ENCODE measurements around the gene SCO1. TPM values are rescaled to one million over a fixed set of nuclear protein-coding genes. Genes with fewer than 3 reads are reported as not detected.
"Not testable (repeated sequence)": the region's sequence is repeated elsewhere in the genome, so short reads cannot be mapped to it uniquely, and the experiment has no call there.

Gene SCO1
- total RNA-seq, 2 experiments from 2014 or later, result 15.3 to 18.2 TPM

GRCh38 chr17:10698096-10698818 lies 924 bp upstream of the SCO1 start:
- Histone ChIP-seq H3K27me3 (ENCODE audit: control insufficient read depth in 1 of 2, insufficient read depth in 2 of 2, low read length in 2 of 2) (no peaks in the 10 kb centered on the region), H3K4me1 (ENCODE audit: insufficient read depth, low read length) (peaks cover 42% of the 10 kb centered on the region), H3K9me3 (ENCODE audit: control insufficient read depth in 1 of 2, insufficient read depth in 1 of 2, low read length in 2 of 2) (no peaks in the 10 kb centered on the region), H3K4me3 (ENCODE audit: low read length) (peak overlapping the region; percentile 81), H3K27ac (ENCODE audit: low read depth in 1 of 2, low read length in 2 of 2) (peak overlapping the region; percentile 84 to 95), H3K36me3 (ENCODE audit: insufficient read depth, low read length) (peaks cover 15% of the 10 kb centered on the region)
- ATAC-seq (ENCODE audit: poor library complexity), result no peak
- Mint-ChIP-seq H3K27me3 (no peaks in the 10 kb centered on the region), H3K9me3 (no peaks in the 10 kb centered on the region), H3K27ac (peak overlapping the region; percentile 95), H3K36me3 (ENCODE audit: low read depth) (peaks cover 71% of the 10 kb centered on the region), H3K4me3 (peak overlapping the region; percentile 94), H3K4me1 (ENCODE audit: low read depth) (peaks cover 71% of the 10 kb centered on the region)
- TF ChIP-seq CTCF (IDR thresholded peaks at IDR 0.05), result no peak
- ChIA-PET CTCF (no interaction called here), POLR2A (interaction anchor here (1.0 to 2.1 kb wide), 2 partner anchors 32 to 39 kb away, joined by 3 to 7 read pairs; no protein-coding TSS in a partner anchor)
- intact Hi-C loops (cut with DNase I, micrococcal nuclease), result loop anchor here in 1 of 2 experiments (5.0 kb wide), 1 partner anchor 1324 kb away; the partner anchor contains the start of gene MAP2K4
- peak in 2 of 14 experiments; percentile 2 to 25 for DNase-seq

GRCh38 chr17:10695875-10696407 lies 1.4 kb downstream of the SCO1 start:
- POLR2A ChIA-PET, result interaction anchor here (1.5 to 1.9 kb wide), 2 partner anchors 34 to 149 kb away, joined by 6 to 7 read pairs; partner anchors contain the start of gene TMEM220
- peaks cover 67% of the 10 kb centered on the region for H3K4me1 Mint-ChIP-seq (ENCODE audit: low read depth)

DNA sequence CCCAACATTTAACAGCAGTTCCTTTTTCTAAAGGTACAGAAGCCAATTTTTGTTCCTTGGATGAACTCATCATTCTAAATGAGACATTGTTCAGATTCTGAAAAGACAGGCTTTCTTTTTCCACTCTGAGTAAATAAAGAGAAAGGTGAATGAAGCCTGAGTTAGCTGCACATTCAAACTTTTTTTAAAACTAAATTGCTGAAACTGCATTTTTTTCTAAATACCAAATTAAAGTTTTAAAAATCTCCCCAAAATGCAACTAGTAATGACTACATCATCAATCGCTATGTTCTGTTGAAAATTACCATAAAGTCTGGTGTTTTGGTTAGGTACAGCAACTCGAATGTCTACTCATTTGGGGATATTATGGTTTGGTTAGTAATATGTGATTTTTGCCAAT lies 9.8 kb downstream of the SCO1 start:
- Mint-ChIP-seq H3K27me3 (no peaks in the 10 kb centered on the region), H3K9me3 (no peaks in the 10 kb centered on the region), H3K4me1 (ENCODE audit: low read depth) (peaks cover 37% of the 10 kb centered on the region), H3K36me3 (ENCODE audit: low read depth) (peaks cover 96% of the 10 kb centered on the region), H3K27ac (no peak overlapping the region), H3K4me3 (no peak overlapping the region)
- TF ChIP-seq CTCF (IDR thresholded peaks at IDR 0.05), result no peak
- no peak overlapping the region for H3K27ac ChIP-seq (ENCODE audit: low read depth in 1 of 2, low read length in 2 of 2)
- H3K4me3 ChIP-seq (ENCODE audit: low read length), result no peak overlapping the region
- H3K27me3 ChIP-seq (ENCODE audit: control insufficient read depth in 1 of 2, insufficient read depth in 2 of 2, low read length in 2 of 2), result no peaks in the 10 kb centered on the region
- peaks cover 63% of the 10 kb centered on the region for H3K36me3 ChIP-seq (ENCODE audit: insufficient read depth, low read length)
- ChIA-PET CTCF (no interaction called here), POLR2A (no interaction called here)
- DNase-seq, result no peak
- no peak for ATAC-seq (ENCODE audit: poor library complexity)
- intact Hi-C loops (cut with DNase I, micrococcal nuclease), result no loop called here
- no peaks in the 10 kb centered on the region for H3K9me3 ChIP-seq (ENCODE audit: control insufficient read depth in 1 of 2, insufficient read depth in 1 of 2, low read length in 2 of 2)
- H3K4me1 ChIP-seq (ENCODE audit: insufficient read depth, low read length), result no peaks in the 10 kb centered on the region

More at GRCh38 chr17:10695875-10696407, 1.4 kb downstream of the SCO1 start:
- peaks cover 32% of the 10 kb centered on the region for H3K4me1 ChIP-seq (ENCODE audit: insufficient read depth, low read length)
- peaks cover 81% of the 10 kb centered on the region for H3K36me3 Mint-ChIP-seq (ENCODE audit: low read depth)
- CTCF ChIA-PET, result interaction anchor here (0.9 to 1.0 kb wide), 2 partner anchors 10 to 12 kb away, joined by 3 read pairs; no protein-coding TSS in a partner anchor
- ATAC-seq (ENCODE audit: poor library complexity); H3K27ac ChIP-seq (ENCODE audit: low read depth in 1 of 2, low read length in 2 of 2); DNase-seq; H3K4me3 ChIP-seq (ENCODE audit: low read length); H3K27me3 ChIP-seq (ENCODE audit: control insufficient read depth in 1 of 2, insufficient read depth in 2 of 2, low read length in 2 of 2); H3K9me3 Mint-ChIP-seq; H3K9me3 ChIP-seq (ENCODE audit: control insufficient read depth in 1 of 2, insufficient read depth in 1 of 2, low read length in 2 of 2); H3K27me3 Mint-ChIP-seq: not testable (repeated sequence)
- H3K4me3 Mint-ChIP-seq, result peak overlapping the region; percentile 94
- intact Hi-C loops (cut with DNase I, micrococcal nuclease), result loop anchor here in 1 of 2 experiments (5.0 kb wide), 1 partner anchor 1326 kb away; the partner anchor contains the start of gene MAP2K4
- H3K36me3 ChIP-seq (ENCODE audit: insufficient read depth, low read length), result peaks cover 37% of the 10 kb centered on the region
- H3K27ac Mint-ChIP-seq, result peak overlapping the region; percentile 95

Measured in CD4-positive, alpha-beta T cell (primary cell).